ENCODE data around the gene ATP2C2. TPM values are rescaled to one million over a fixed set of nuclear protein-coding genes. Genes with fewer than 3 reads are reported as not detected.
"Not testable (repeated sequence)": the region's sequence is repeated elsewhere in the genome, so short reads cannot be mapped to it uniquely, and the experiment has no call there.

Gene ATP2C2
- total RNA-seq, 1 donor from 2014 or later, result not detected

DNA sequence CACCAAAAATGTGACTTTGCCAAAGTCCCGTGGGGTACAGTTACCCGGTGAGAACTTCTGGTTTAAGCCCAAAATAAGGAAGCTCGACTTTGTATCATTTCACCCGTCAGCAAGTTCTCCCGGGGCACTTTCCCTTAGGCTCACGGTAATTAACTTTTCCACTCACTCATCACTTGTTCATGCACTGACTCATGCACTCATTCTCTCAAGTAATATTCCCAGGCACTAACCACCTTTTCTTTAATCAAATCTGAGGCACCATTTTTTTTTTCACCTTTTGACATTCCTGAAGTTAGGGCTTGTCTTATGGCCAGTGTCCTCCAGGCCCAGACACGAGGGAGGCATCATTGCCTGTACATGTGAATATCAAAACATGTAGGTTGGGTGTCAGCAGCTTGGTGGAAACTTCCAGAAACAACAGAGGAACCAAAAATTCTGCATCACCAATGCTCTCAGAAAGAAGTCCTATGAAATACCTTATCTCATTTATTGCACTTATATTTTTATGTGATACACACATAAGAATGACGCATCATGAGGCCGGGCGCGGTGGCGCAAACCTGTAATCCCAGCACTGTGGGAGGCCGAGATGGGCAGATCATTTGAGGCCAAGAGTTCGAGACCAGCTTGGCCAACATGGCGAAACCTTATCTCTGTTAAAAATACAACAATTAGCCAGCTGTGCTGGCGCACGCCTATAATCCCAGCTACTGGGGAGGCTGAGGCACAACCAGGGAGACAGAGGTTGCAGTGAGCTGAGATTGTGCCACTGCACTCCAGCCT, 36.1 kb upstream of the ATP2C2 start:
- no peak overlapping the region for H3K27ac Mint-ChIP-seq
- peaks cover 5% of the 10 kb centered on the region for H3K9me3 Mint-ChIP-seq
- H3K27me3 Mint-ChIP-seq (ENCODE audit: insufficient read depth), result peaks cover 5% of the 10 kb centered on the region
- H3K36me3 Mint-ChIP-seq (ENCODE audit: low read depth), result no peaks in the 10 kb centered on the region
- intact Hi-C loops (cut with micrococcal nuclease), result no loop called here
- no peaks in the 10 kb centered on the region for H3K4me1 Mint-ChIP-seq (ENCODE audit: low read depth)
- DNase-seq (ENCODE audit: low spot score), result no peak
- no peak overlapping the region for H3K4me3 Mint-ChIP-seq

- Mint-ChIP-seq H3K27ac (no peak overlapping the region), H3K27me3 (ENCODE audit: insufficient read depth) (peaks cover 5% of the 10 kb centered on the region), H3K9me3 (peaks cover 8% of the 10 kb centered on the region), H3K4me3 (no peak overlapping the region), H3K36me3 (ENCODE audit: low read depth) (no peaks in the 10 kb centered on the region), H3K4me1 (ENCODE audit: low read depth) (no peaks in the 10 kb centered on the region)
- intact Hi-C loops (cut with micrococcal nuclease), result no loop called here
- DNase-seq (ENCODE audit: low spot score), result no peak
These were observed 35.2 kb upstream of the ATP2C2 start for GRCh38 chr16:84332975-84333684.

DNA sequence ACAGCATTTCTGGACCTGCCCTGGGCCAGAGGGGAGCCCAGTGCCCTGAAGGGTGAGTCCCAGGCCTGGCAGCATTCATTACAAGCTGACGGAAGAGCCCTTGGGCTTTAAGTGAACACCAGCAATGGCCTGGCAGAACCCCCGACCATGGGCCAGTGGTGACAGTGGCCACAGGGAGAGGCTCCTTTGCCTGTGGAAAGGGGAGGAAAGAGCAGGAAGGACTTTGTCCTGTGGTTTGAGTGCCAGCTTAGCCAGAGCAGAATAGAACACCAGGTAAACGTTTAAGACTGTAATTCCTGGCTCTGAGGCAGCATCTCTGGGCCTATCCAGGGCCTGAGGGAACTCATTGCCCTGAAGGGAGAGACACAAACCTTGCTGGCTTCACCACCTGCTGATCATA, 34.3 kb upstream of the ATP2C2 start:
- H3K4me3 Mint-ChIP-seq, result no peak overlapping the region
- no peaks in the 10 kb centered on the region for H3K4me1 Mint-ChIP-seq (ENCODE audit: low read depth)

DNA sequence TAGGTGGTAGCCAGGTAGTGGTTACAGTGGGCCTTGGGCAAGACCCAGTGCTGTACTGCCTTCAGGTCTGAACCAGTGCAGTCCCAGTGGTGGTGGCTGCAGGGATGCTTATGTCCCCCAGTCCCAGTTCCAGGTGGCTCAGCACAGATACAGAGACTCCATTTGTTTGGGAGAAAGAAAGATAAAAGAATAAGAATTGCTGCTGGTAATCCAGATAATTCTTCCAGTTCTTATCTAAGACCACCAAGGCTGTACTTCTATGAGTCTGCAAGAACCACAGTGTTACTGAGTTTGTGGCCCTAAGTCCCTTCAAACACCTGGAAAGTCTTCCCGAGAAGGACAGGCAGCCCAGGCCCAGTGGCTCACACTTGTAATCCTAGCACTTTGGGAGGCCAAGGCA, 33.9 kb upstream of the ATP2C2 start:
- DNase-seq (ENCODE audit: low spot score), result no peak
- H3K9me3 Mint-ChIP-seq, result peaks cover 8% of the 10 kb centered on the region
- H3K36me3 Mint-ChIP-seq (ENCODE audit: low read depth), result no peaks in the 10 kb centered on the region
- intact Hi-C loops (cut with micrococcal nuclease), result no loop called here
- H3K4me1 Mint-ChIP-seq (ENCODE audit: low read depth), result no peaks in the 10 kb centered on the region
- H3K27ac Mint-ChIP-seq, result no peak overlapping the region
- H3K27me3 Mint-ChIP-seq (ENCODE audit: insufficient read depth), result peaks cover 5% of the 10 kb centered on the region
- H3K4me3 Mint-ChIP-seq, result no peak overlapping the region

More for the DNA sequence above, 34.3 kb upstream of the ATP2C2 start:
- intact Hi-C loops (cut with micrococcal nuclease), result no loop called here
- H3K9me3 Mint-ChIP-seq, result peaks cover 8% of the 10 kb centered on the region
- no peak for DNase-seq (ENCODE audit: low spot score)
- peaks cover 5% of the 10 kb centered on the region for H3K27me3 Mint-ChIP-seq (ENCODE audit: insufficient read depth)
- H3K27ac Mint-ChIP-seq, result no peak overlapping the region
- no peaks in the 10 kb centered on the region for H3K36me3 Mint-ChIP-seq (ENCODE audit: low read depth)

DNA sequence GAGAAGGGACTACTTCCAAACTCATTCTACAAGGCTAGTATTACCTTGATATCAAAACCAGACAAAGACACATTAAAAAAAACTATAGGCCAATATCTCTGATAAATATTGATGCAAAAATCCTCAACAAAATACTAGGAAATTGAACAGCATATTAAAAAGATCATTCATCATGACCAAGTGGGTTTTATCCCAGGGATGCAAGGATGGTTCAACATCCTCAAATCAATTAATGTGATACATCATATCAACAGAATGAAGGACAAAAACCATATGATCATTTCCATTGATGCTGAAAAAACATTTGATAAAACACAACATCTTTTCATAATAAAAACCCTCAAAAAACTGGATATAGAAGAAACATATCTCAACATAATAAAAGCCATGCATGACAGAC, 31.1 kb upstream of the ATP2C2 start:
- H3K36me3 Mint-ChIP-seq (ENCODE audit: low read depth); H3K4me1 Mint-ChIP-seq (ENCODE audit: low read depth); H3K4me3 Mint-ChIP-seq; H3K9me3 Mint-ChIP-seq; H3K27ac Mint-ChIP-seq; H3K27me3 Mint-ChIP-seq (ENCODE audit: insufficient read depth); DNase-seq (ENCODE audit: low spot score): not testable (repeated sequence)
- intact Hi-C loops (cut with micrococcal nuclease), result loop anchor here (5.0 kb wide), 1 partner anchor 1490 kb away; no protein-coding TSS in a partner anchor

- intact Hi-C loops (cut with micrococcal nuclease), result loop anchor here (5.0 kb wide), 1 partner anchor 1488 kb away; no protein-coding TSS in a partner anchor
- Mint-ChIP-seq H3K27ac (no peak overlapping the region), H3K4me3 (no peak overlapping the region), H3K9me3 (peaks cover 8% of the 10 kb centered on the region), H3K36me3 (ENCODE audit: low read depth) (no peaks in the 10 kb centered on the region), H3K27me3 (ENCODE audit: insufficient read depth) (peaks cover 5% of the 10 kb centered on the region), H3K4me1 (ENCODE audit: low read depth) (no peaks in the 10 kb centered on the region)
- no peak for DNase-seq (ENCODE audit: low spot score)
These were observed 29.0 kb upstream of the ATP2C2 start for GRCh38 chr16:84339311-84339710.

- intact Hi-C loops (cut with micrococcal nuclease), result loop anchor here (5.0 kb wide), 1 partner anchor 1488 kb away; no protein-coding TSS in a partner anchor
- H3K4me1 Mint-ChIP-seq (ENCODE audit: low read depth), result no peaks in the 10 kb centered on the region
- peaks cover 8% of the 10 kb centered on the region for H3K9me3 Mint-ChIP-seq
- H3K27ac Mint-ChIP-seq, result no peak overlapping the region
- H3K36me3 Mint-ChIP-seq (ENCODE audit: low read depth), result no peaks in the 10 kb centered on the region
- DNase-seq (ENCODE audit: low spot score), result no peak
- H3K4me3 Mint-ChIP-seq, result no peak overlapping the region
- peaks cover 5% of the 10 kb centered on the region for H3K27me3 Mint-ChIP-seq (ENCODE audit: insufficient read depth)
These were observed 28.6 kb upstream of the ATP2C2 start for GRCh38 chr16:84339766-84340165.

DNA sequence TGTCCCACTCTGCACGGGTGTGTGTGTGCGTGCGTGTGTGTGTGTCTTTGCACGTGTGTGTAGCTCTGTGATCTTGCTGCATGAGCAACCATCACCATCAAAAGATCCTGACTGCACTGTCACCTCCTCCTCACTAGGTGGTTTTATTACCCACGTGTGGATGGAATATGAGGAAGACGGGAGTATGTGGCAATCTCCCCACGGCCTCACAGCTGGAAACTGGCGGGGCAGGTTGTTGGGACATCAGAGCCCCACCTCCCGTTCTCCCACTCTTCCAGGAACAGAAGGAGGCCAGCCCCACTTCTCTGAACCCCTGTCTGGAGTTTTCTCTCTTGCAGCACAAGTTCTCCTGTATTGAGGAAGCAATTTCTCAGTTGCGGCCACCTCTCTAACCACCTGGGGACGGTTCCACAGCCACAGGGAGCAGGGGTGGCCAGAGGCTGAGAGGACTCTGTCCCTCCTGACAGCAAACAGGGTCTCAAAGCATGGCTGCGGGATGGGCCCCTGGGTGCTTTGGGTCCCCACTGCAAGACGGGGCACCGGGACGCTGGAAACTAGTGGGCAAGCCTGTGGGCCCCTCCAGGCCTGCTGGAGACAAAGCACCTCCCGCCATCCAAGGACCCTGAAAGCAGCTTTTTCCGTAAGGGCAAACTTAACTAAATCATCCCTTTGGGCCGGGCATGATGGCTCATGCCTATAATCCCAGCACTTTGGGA, 27.9 kb upstream of the ATP2C2 start:
- Mint-ChIP-seq H3K36me3 (ENCODE audit: low read depth) (no peaks in the 10 kb centered on the region), H3K27me3 (ENCODE audit: insufficient read depth) (peaks cover 3% of the 10 kb centered on the region), H3K4me3 (no peak overlapping the region), H3K9me3 (peaks cover 6% of the 10 kb centered on the region), H3K27ac (no peak overlapping the region), H3K4me1 (ENCODE audit: low read depth) (no peaks in the 10 kb centered on the region)
- intact Hi-C loops (cut with micrococcal nuclease), result no loop called here
- no peak for DNase-seq (ENCODE audit: low spot score)

GRCh38 chr16:84341528-84342295, 26.6 kb upstream of the ATP2C2 start:
- H3K4me1 Mint-ChIP-seq (ENCODE audit: low read depth), result no peaks in the 10 kb centered on the region
- H3K4me3 Mint-ChIP-seq, result no peak overlapping the region
- no peak for DNase-seq (ENCODE audit: low spot score)
- no peak overlapping the region for H3K27ac Mint-ChIP-seq
- H3K9me3 Mint-ChIP-seq, result peaks cover 3% of the 10 kb centered on the region
- intact Hi-C loops (cut with micrococcal nuclease), result no loop called here
- H3K36me3 Mint-ChIP-seq (ENCODE audit: low read depth), result no peaks in the 10 kb centered on the region
- H3K27me3 Mint-ChIP-seq (ENCODE audit: insufficient read depth), result no peaks in the 10 kb centered on the region

DNA sequence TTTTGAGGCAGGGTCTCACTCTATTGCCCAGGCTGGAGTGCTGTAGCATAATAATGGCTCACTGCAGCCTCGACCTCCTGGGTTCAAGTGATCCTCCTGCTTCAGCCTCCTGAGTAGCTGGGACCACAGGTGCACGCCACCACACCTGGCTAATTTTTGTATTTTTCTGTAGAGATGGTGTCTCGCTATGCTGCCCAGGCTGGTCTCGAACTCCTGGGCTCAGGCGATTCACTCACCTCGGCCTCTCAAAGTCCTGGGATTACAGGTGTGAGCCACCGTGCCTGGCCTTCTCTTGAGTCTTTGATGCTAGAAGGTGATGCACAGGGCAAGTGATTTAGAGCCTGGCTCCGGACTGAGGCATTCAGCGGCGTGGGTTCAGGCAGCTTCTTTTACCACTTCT, 24.5 kb upstream of the ATP2C2 start:
- H3K27me3 Mint-ChIP-seq (ENCODE audit: insufficient read depth); H3K4me3 Mint-ChIP-seq; H3K4me1 Mint-ChIP-seq (ENCODE audit: low read depth); DNase-seq (ENCODE audit: low spot score); H3K27ac Mint-ChIP-seq; intact Hi-C loops (cut with micrococcal nuclease); H3K9me3 Mint-ChIP-seq; H3K36me3 Mint-ChIP-seq (ENCODE audit: low read depth): not testable (repeated sequence)

DNA sequence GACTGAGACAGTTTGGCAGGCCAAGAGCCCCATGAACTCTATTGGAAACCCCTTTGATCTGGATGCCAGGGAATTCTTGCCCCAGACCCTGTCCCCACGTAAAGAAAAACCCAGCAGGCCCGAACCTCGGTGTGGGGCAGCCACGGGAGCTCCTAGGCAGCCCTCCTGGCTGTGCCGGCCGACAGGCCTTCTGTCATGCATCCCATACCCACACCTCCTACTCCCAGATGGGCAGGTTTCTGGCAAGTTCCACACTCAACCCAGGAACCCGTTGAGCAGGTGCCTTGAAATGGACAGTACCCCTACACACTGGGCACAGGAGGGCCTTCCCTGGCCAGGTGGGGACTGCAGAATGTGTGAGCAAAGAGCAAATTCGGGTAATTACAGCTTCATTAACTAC, 23.6 kb upstream of the ATP2C2 start:
- no peaks in the 10 kb centered on the region for H3K4me1 Mint-ChIP-seq (ENCODE audit: low read depth)
- H3K9me3 Mint-ChIP-seq, result no peaks in the 10 kb centered on the region
- no peak for DNase-seq (ENCODE audit: low spot score)

DNA sequence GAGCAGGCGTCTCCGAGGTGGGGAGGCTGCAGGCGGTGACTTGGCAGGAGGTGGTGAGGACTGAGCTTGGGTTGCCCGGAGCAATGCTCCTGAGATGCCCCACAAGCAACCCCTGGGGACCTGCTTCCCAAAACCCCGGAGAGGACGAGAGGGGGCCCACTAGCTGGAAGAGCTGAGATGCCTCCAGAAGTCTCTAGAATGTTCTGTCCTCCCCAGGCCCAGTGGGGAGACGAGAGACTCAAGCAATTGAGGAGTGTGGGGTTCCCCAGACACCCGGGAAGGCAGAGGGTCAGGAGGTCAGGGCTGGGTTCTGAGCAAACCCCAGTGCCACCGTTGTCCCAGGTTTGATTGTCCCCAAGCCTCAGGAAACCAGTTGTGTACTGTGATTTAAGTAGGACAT, 21.2 kb upstream of the ATP2C2 start:
- no peak overlapping the region for H3K27ac Mint-ChIP-seq
- H3K27me3 Mint-ChIP-seq (ENCODE audit: insufficient read depth), result no peaks in the 10 kb centered on the region
- intact Hi-C loops (cut with micrococcal nuclease), result no loop called here
- no peaks in the 10 kb centered on the region for H3K36me3 Mint-ChIP-seq (ENCODE audit: low read depth)
- no peaks in the 10 kb centered on the region for H3K9me3 Mint-ChIP-seq
- no peak for DNase-seq (ENCODE audit: low spot score)
- no peaks in the 10 kb centered on the region for H3K4me1 Mint-ChIP-seq (ENCODE audit: low read depth)
- H3K4me3 Mint-ChIP-seq, result no peak overlapping the region

More for the DNA sequence above, 23.6 kb upstream of the ATP2C2 start:
- Mint-ChIP-seq H3K27me3 (ENCODE audit: insufficient read depth) (no peaks in the 10 kb centered on the region), H3K4me3 (no peak overlapping the region), H3K36me3 (ENCODE audit: low read depth) (no peaks in the 10 kb centered on the region), H3K27ac (no peak overlapping the region)
- intact Hi-C loops (cut with micrococcal nuclease), result no loop called here
